NCI-H748 treated with DMSO at 0.1 percent for 48 hours (cell line): ENCODE results near the gene PLK4.
"Not testable (repeated sequence)": the region's sequence is repeated elsewhere in the genome, so short reads cannot be mapped to it uniquely, and the experiment has no call there.

Source experiments
- DNase-seq: peaks from one replicate; lab custom pipeline; 2025; lab: John Stamatoyannopoulos, UW

PLK4 gene

GRCh38 chr4:127880763-127881562 is at the start of gene PLK4:
TSS of gene PLK4 (plus strand) at chr4:127880893. CDS start at chr4:127881135, 242 bp downstream.
- peak; percentile 84 for DNase-seq

GRCh38 chr4:127832585-127832984 is 48.1 kb upstream of the PLK4 start:
- no peak for DNase-seq

- DNase-seq, result no peak
Measured at GRCh38 chr4:127843704-127844600, 36.7 kb upstream of the PLK4 start.

GRCh38 chr4:127844601-127845116 is 36.0 kb upstream of the PLK4 start:
- DNase-seq, result no peak

- DNase-seq, result no peak
Measured at GRCh38 chr4:127846061-127846460, 34.6 kb upstream of the PLK4 start.

- no peak for DNase-seq
Measured at GRCh38 chr4:127846765-127847164, 33.9 kb upstream of the PLK4 start.

GRCh38 chr4:127849505-127850234 is 31.0 kb upstream of the PLK4 start:
- DNase-seq, result no peak

- no peak for DNase-seq
Measured at GRCh38 chr4:127852661-127853060, 28.0 kb upstream of the PLK4 start.

GRCh38 chr4:127856196-127856812 is 24.4 kb upstream of the PLK4 start:
- DNase-seq, result no peak

GRCh38 chr4:127856813-127857447 is 23.8 kb upstream of the PLK4 start:
- no peak for DNase-seq

- DNase-seq, result no peak
Measured at GRCh38 chr4:127857641-127858040, 23.1 kb upstream of the PLK4 start.

GRCh38 chr4:127868196-127868595 is 12.5 kb upstream of the PLK4 start:
- DNase-seq, result no peak

- no peak for DNase-seq
Measured at GRCh38 chr4:127870281-127870680, 10.4 kb upstream of the PLK4 start.

- no peak for DNase-seq
Measured at GRCh38 chr4:127870688-127871087, 10.0 kb upstream of the PLK4 start.

- no peak for DNase-seq
Measured at GRCh38 chr4:127875791-127876190, 4.9 kb upstream of the PLK4 start.

GRCh38 chr4:127881563-127881864 is 821 bp downstream of the PLK4 start:
- no peak for DNase-seq

GRCh38 chr4:127888559-127888958 is 7.9 kb downstream of the PLK4 start:
- DNase-seq, result no peak

GRCh38 chr4:127889903-127890302 is 9.2 kb downstream of the PLK4 start:
- no peak for DNase-seq

GRCh38 chr4:127896069-127896468 is 15.4 kb downstream of the PLK4 start:
- DNase-seq, result no peak

- no peak for DNase-seq
Measured at GRCh38 chr4:127896528-127896927, 15.8 kb downstream of the PLK4 start.

- not testable (repeated sequence) for DNase-seq
Measured at GRCh38 chr4:127899682-127900081, 19.0 kb downstream of the PLK4 start.
